IPS-15b (cell line): ENCODE data around the gene BSG.
"Not testable (repeated sequence)": the region's sequence is repeated elsewhere in the genome, so short reads cannot be mapped to it uniquely, and the experiment has no call there.

ENCODE experiments used
- H3K27me3 ChIP-seq: one replicate; pipeline ENCODE4 v1.6.1; 2013; ENCODE audit warnings: low read length; ENCODE audit not compliant: control insufficient read depth, insufficient read depth
- H3K36me3 ChIP-seq: one replicate; pipeline ENCODE4 v1.6.1; 2013; ENCODE audit warnings: low read length; ENCODE audit not compliant: control insufficient read depth, insufficient read depth
- H3K4me1 ChIP-seq: one replicate; pipeline ENCODE4 v1.6.1; 2013; ENCODE audit warnings: mild to moderate bottlenecking, low read length; ENCODE audit not compliant: control insufficient read depth, insufficient read depth
- H3K4me3 ChIP-seq: one replicate; pipeline ENCODE4 v1.5.1; 2013; ENCODE audit warnings: low read depth, low read length
- H3K9ac ChIP-seq: one replicate; pipeline ENCODE4 v1.6.1; 2013; ENCODE audit warnings: low read depth, mild to moderate bottlenecking, low read length
- H3K9me3 ChIP-seq: one replicate; pipeline ENCODE4 v1.6.1; 2013; ENCODE audit warnings: mild to moderate bottlenecking, low read length; ENCODE audit not compliant: control insufficient read depth, insufficient read depth

BSG gene

DNA sequence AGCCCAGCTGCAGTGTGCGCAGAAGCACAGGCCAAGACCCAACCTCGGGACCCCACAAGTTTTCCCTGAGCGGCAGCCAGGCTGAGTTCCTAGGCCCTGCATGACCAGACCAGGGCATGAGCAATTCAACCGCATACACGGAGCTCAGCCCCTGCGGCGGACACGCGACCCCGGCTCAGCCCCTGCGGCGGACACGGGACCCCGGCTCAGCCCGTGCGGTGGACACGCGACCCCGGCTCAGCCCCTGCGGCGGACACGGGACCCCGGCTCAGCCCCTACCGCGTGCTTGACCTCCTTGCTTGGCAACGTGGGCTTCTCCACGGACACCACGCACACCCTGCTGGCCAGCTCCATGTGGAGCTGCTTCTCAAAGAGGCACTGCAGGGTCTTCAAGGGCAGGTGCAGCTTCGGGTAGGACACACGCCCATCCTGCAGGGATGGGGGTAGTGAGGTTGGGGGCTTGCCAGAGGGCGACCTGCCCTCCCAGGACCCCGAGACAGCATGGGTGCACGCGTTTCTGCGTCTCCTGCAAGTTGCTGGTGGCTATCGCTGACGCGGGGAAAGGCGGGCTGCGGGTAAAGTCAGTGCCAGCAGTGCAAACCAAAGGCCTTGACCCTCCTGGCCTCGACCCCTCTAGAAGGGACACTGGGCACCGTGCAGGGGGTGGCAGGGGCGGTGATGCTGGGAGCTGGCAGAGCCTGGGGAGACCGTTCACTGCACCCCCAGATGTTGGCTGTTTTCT is 51.0 kb downstream of the BSG start:
- Histone ChIP-seq H3K9ac (no peak overlapping the region), H3K4me1 (no peaks in the 10 kb centered on the region), H3K4me3 (no peak overlapping the region), H3K36me3 (peaks cover 65% of the 10 kb centered on the region), H3K27me3 (no peaks in the 10 kb centered on the region), H3K9me3 (no peaks in the 10 kb centered on the region)

DNA sequence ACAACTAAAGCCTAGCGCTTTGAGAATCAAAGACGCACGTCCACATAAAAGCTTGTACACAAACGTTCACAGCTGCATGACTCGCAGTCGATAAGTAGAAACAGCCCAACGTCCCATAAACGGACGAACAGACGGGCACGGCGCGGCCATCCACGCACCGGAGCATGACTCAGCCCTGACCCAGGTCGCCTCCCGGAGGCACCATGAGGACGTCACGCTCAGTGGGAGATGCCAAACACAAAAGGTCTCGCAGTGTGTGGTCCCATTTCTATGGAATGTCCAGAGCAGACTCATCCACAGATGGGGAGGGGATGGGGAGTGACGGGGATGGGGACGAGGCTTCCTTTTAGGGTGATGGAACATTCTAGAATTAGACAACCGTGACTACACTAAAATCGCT is 51.6 kb downstream of the BSG start:
- Histone ChIP-seq H3K9ac (no peak overlapping the region), H3K36me3 (peaks cover 65% of the 10 kb centered on the region), H3K27me3 (no peaks in the 10 kb centered on the region), H3K9me3 (no peaks in the 10 kb centered on the region), H3K4me1 (no peaks in the 10 kb centered on the region), H3K4me3 (no peak overlapping the region)

DNA sequence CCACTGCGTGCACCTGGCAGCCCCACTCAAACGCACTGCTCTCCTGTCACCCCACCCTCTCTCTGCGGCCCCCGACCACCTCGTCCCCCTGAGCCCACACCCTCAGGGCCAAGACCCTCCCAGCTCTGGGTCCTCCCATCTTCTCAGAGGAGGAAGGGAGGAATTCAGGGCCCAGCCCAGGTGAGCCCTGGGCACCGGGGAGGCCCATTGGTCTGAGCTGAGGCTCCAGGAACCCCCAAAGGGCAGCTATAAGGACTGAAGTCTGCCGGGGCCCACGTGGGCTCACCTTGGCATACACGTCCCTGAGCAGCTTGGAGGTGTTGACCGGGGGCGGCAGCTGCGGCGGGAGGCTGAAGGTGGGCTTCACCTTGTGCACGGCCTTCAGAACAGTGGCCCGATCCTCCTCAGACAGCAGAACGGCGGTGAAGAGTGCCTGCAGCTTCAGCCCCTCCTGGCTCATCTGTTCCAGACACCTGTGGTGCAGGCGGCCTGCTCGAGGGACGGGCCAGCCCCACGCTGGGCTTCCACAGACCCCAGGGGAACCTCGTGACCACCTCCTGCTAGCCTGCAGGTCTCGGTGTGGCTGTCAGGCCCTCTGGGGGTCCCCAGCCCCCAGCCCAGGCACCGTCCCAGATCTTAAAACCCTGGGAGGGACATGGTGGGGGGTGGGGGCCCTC is 52.2 kb downstream of the BSG start:
- Histone ChIP-seq H3K4me3 (no peak overlapping the region), H3K36me3 (peaks cover 64% of the 10 kb centered on the region), H3K4me1 (no peaks in the 10 kb centered on the region), H3K9me3 (no peaks in the 10 kb centered on the region), H3K9ac (no peak overlapping the region), H3K27me3 (no peaks in the 10 kb centered on the region)

DNA sequence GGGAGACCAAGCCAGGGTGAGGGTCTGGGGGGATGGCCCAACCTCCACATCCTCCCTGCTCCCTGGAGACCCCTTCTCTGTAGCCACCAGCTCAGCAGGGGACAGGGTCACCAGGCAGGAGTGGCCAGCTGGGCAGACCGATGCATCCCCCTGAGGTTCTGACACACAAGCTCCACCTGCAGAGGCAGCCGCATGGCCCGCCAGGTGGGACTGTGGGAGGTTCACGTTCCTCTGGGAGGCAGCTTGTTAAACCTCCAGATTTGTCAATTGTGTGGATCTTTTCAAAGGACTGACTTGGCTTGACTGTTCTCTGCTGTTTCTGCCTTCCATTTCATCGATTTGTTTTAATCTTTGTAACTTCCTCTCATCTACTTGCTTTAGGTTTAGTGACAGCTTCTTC is 52.9 kb downstream of the BSG start:
- Histone ChIP-seq H3K36me3 (peaks cover 61% of the 10 kb centered on the region), H3K9ac (no peak overlapping the region), H3K27me3 (no peaks in the 10 kb centered on the region), H3K9me3 (no peaks in the 10 kb centered on the region), H3K4me1 (no peaks in the 10 kb centered on the region), H3K4me3 (no peak overlapping the region)

DNA sequence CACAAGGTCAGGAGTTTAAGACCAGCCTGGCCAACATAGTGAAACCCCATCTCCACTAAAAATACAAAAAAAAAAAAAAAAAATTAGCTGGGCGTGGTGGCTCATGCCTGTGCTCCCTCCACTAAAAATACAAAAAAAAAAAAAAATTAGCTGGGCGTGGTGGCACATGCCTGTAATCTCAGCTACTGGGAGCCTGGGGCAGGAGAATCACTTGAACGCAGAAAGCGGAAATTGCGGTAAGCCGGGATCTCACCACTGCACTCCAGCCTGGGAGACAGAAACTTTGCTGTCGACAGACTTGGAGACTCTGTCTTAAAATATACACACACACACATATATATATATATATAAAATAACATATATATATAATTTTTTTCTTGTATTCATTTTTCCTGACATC is 54.2 kb downstream of the BSG start:
- H3K27me3 ChIP-seq, H3K9ac ChIP-seq: not testable (repeated sequence)
- H3K36me3 ChIP-seq = peaks cover 63% of the 10 kb centered on the region

DNA sequence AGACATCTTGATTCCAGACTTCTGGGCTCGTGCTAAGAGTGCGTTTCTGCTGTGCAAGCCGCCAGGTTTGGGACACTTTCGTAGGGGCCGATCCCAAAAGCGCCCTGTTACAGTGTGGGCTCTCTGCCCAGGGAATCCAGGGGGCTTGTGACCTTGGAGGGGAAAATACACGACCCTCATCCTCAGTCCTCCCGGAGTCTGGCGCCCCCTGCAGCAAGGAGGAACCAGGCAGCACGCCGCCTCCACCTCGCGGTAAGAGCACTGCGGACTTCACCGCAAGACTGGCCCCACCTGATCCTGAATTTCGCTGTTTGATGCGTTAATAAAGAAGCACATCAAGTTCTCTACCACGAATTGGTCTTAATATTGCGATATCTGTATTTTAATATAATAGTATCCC is 55.8 kb downstream of the BSG start:
- H3K4me3 ChIP-seq = no peak overlapping the region
- peaks cover 48% of the 10 kb centered on the region for H3K36me3 ChIP-seq
- H3K4me1 ChIP-seq = no peaks in the 10 kb centered on the region
- no peak overlapping the region for H3K9ac ChIP-seq
- H3K9me3 ChIP-seq = no peaks in the 10 kb centered on the region
- H3K27me3 ChIP-seq = no peaks in the 10 kb centered on the region

More for the DNA sequence above, 54.2 kb downstream of the BSG start:
- H3K9me3 ChIP-seq, H3K4me3 ChIP-seq, H3K4me1 ChIP-seq: not testable (repeated sequence)

DNA sequence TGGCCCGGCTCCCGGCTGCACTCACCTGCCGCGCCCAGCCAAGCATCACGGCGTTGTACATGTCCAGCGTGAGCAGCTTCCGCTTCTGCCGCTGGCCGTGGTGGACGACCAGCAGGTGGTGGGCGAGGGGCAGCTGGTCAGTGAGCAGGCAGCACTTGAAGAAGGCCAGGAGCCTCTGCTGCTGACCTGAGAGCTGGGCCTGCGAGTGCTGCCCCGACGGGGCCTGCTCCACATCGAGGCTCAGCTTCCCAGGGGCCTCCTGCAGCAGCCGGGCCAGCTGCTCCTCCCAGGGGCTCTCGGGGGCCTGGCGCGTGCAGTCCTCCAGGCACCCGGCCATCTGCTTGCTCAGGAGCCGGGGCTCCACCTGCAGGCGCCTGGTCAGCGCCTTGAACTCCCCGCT is 57.1 kb downstream of the BSG start:
- H3K36me3 ChIP-seq = peaks cover 35% of the 10 kb centered on the region
- not testable (repeated sequence) for H3K4me1 ChIP-seq, H3K27me3 ChIP-seq, H3K9me3 ChIP-seq, H3K9ac ChIP-seq, H3K4me3 ChIP-seq

DNA sequence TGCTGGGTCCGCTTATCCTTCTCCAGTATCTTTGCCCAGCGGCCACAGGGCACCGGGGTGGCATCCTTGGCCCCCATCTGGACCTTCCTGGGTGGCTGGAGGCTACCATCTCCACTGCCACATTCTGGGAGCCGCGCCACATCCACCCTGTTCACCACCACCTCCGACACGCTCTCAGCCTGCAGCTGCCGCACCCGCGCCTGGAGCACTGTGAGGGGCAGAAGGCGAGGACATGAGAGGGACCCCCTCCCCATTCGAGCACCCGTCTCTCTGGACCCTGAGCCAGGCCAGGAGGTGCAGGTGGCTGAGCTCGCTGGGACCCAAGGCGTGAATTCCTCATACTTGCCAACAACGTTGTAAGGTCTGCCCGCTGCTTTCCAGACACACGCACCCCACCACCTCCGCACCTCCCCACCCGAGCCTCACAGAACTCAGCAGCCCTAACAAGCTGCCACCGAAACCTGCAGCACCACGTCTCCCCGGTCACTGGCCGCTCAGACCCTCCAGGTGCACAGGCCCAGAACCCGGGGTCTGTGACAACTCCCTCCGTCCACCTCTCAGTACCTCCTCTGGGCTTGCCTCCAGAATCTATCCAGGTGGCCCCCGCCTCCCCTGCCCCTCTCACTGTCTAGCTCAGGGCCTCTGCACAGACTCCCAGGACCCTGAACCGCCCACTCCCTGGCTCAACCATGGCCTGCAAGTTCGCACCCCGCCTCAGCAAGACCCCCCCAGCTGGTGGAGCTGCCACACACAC is 57.7 kb downstream of the BSG start:
- no peaks in the 10 kb centered on the region for H3K27me3 ChIP-seq
- peaks cover 29% of the 10 kb centered on the region for H3K36me3 ChIP-seq
- no peak overlapping the region for H3K9ac ChIP-seq
- H3K4me1 ChIP-seq = no peaks in the 10 kb centered on the region
- H3K4me3 ChIP-seq = no peak overlapping the region
- no peaks in the 10 kb centered on the region for H3K9me3 ChIP-seq

DNA sequence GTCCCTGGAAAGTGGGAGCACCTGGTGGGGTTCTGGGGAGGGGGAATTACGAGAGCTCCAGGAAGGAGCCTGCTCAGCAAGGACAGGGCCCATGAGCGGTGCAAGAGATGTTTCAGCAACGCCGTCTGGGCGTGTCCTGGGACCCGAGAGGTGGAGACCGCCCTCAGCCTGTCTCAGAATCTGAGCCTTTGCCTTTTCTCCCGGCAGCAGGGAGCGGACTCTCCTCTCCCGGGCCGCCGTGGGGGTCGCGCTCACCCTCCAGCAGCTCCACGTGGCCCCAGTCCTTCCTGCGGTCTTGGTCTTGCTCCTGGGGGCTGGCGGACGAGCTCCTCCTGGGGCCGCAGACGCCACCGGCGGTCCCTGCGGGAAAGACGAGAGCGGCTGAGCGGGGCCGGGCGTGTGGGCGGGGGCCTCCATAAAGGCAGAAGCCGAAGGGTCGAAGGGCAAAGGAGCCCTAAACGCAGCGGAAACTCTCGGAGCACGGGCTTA is 60.2 kb downstream of the BSG start:
- Histone ChIP-seq H3K36me3 (peaks cover 21% of the 10 kb centered on the region), H3K4me3 (peak overlapping the region; percentile 93), H3K9ac (peak overlapping the region; percentile 89), H3K9me3 (no peaks in the 10 kb centered on the region), H3K27me3 (peaks cover 3% of the 10 kb centered on the region), H3K4me1 (no peaks in the 10 kb centered on the region)
